ENCODE results near the gene RGS8.
"Not testable (repeated sequence)": the region's sequence is repeated elsewhere in the genome, so short reads cannot be mapped to it uniquely, and the experiment has no call there.

The RGS8 gene

DNA sequence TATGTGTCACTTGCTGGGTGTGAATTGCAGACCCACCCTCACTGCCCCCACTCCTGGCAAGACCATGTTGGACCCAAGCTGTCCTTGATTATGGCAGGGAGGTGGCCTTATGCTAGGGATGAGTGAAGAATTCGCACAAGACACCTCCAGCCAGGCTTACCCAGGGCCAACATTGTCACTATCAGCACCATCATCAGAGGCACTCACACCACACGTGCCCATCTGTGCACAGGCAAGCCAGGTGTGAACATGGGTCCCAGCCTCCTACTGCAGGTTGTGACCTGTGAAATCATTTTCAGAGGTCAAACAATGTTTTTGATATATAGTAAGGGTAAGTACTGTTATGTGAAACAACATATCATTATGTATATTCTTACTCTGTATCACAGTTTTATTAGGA, 20.3 kb upstream of the RGS8 start:
- DNase-seq, result no peak

DNA sequence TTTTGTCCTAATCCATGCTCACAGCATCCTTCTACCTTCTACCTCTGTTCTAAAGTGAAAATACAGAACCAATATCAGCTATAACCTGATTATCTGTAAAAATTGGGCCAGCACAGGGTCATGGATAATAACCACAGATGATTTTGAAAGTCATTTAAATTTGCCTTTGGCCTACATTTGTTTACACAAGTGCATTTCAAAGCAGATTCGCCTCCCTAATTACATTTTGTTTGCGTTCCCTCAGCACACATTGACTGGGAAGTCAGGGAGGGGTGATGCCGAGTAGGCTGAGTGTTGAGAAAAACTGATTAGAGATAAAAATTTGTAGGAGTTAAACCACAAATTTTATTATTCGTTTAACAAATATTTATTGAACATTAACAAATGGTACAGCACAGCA, 19.2 kb upstream of the RGS8 start:
- in situ Hi-C loops (cut with HindIII; ENCODE audit: low pct_ligation_motif_present, low pct_unique_long_range_greater_than_20kb, low sequenced_read_pairs), result no loop called here
- no peak for DNase-seq

More for the DNA sequence above, 20.3 kb upstream of the RGS8 start:
- in situ Hi-C loops (cut with HindIII; ENCODE audit: low pct_ligation_motif_present, low pct_unique_long_range_greater_than_20kb, low sequenced_read_pairs), result no loop called here

GRCh38 chr1:182702826-182703524, 18.6 kb upstream of the RGS8 start:
- no peak for DNase-seq
- in situ Hi-C loops (cut with HindIII; ENCODE audit: low pct_ligation_motif_present, low pct_unique_long_range_greater_than_20kb, low sequenced_read_pairs), result no loop called here

GRCh38 chr1:182700351-182700709, 15.9 kb upstream of the RGS8 start:
- DNase-seq, result no peak
- in situ Hi-C loops (cut with HindIII; ENCODE audit: low pct_ligation_motif_present, low pct_unique_long_range_greater_than_20kb, low sequenced_read_pairs), result no loop called here

- no peak for DNase-seq
- in situ Hi-C loops (cut with HindIII; ENCODE audit: low pct_ligation_motif_present, low pct_unique_long_range_greater_than_20kb, low sequenced_read_pairs), result no loop called here
Measured at GRCh38 chr1:182699393-182700350, 15.3 kb upstream of the RGS8 start.

DNA sequence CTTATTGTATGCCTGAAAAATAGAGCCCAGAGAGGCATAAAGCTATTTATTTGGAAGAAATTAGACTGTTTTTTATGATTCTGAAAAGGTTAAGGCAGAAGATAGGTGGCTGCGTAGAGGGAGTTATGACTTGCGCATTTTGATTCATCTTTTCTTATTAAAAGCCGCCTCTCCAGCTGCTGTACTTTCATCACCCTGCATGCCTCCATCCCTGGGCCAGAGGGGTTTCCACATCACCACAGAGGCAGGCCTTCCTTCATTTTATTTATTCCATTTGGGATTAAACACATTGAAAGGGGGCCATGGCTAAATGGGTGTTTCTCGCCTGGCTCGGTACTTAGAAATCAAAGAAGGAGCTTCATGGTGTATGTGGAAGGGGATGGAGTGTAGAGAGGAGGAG, 14.6 kb upstream of the RGS8 start:
- no peak for DNase-seq
- in situ Hi-C loops (cut with HindIII; ENCODE audit: low pct_ligation_motif_present, low pct_unique_long_range_greater_than_20kb, low sequenced_read_pairs), result no loop called here

DNA sequence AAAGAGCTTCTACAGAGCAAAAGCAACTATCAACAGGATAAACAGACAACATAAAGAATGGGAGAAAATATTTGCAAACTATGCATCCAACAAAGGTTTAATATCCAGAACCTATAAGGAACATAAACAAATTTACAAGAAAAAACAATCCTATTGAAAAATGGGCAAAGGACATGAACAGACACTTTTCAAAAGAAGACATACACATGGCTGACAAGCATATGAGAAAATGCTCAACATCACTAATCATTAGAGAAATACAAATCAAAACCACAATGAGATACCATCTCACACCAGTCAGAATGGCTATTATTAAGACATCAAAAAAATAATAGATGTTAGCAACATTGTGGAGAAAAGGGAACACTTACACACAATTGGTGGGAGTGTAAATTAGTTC, 8.8 kb upstream of the RGS8 start:
- DNase-seq; in situ Hi-C loops (cut with HindIII; ENCODE audit: low pct_ligation_motif_present, low pct_unique_long_range_greater_than_20kb, low sequenced_read_pairs): not testable (repeated sequence)

DNA sequence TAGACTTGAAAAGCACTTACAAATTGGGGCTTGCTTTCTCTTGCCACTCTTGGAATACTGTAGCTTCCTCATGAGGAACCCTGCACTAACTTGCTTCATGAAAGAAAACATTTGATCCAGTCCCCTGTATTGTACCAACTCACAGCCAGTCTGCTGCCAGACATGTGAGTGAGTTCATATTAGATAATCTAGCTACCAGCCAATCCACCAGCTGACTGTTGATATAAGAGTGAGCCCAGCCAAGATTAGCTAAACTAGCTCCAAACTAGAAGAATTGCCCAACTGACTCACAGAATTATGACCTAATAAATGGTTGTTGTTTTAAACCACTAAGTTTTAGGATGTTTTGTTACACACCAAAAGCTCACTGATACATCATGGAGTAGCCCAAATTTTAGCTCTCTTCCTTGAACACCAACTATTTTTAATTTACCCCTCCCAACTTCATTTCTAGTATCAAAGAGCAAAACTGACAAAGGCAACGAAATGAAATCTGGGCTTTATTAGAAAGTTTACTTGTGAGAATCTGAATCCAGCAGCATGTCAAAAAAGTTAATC, 6.6 kb upstream of the RGS8 start:
- in situ Hi-C loops (cut with HindIII; ENCODE audit: low pct_ligation_motif_present, low pct_unique_long_range_greater_than_20kb, low sequenced_read_pairs), result no loop called here
- DNase-seq, result no peak

GRCh38 chr1:182688436-182689205, 4.2 kb upstream of the RGS8 start:
- DNase-seq, result no peak
- in situ Hi-C loops (cut with HindIII; ENCODE audit: low pct_ligation_motif_present, low pct_unique_long_range_greater_than_20kb, low sequenced_read_pairs), result no loop called here

DNA sequence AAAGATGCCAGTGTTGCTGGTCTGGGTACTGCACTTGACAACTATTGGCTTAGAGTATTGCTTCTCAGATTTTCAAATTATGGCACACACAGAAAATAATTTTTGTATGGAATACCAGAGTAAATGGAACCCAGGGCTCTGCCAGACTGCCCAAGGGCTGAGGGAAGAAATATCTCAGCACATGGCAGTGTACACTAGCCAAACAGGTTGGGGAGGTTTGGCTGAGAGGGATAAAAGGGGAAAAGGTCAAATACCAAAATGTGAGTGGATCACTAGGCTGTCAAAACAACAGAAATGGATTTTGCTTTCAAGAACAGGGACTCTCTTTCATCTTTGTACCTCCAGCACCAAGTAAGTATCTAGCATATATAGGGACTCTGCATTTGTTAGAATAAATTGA, 3.0 kb upstream of the RGS8 start:
- in situ Hi-C loops (cut with HindIII; ENCODE audit: low pct_ligation_motif_present, low pct_unique_long_range_greater_than_20kb, low sequenced_read_pairs), result no loop called here
- DNase-seq, result no peak

DNA sequence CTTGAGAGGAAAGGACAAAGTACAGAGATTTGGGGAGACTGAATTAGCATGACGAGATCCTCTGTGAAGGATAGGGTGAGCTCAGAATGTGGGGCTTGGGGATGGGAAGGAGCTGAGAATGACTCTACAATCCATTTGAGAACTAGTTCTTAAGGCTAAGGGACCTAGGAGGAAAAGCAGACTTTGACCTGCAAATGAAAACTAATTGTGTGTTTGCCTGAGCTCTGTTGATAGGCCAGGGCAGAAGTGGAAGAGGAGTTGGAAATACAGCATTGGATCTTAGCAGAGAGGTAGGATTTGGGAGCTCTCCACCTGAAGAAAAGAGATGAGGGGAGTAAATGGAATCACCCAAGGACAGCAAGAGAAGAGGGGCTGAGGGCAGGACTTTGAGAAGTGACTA, 2.1 kb upstream of the RGS8 start:
- in situ Hi-C loops (cut with HindIII; ENCODE audit: low pct_ligation_motif_present, low pct_unique_long_range_greater_than_20kb, low sequenced_read_pairs), result no loop called here
- no peak for DNase-seq

GRCh38 chr1:182685215-182685614, 828 bp upstream of the RGS8 start:
- no peak for DNase-seq
- in situ Hi-C loops (cut with HindIII; ENCODE audit: low pct_ligation_motif_present, low pct_unique_long_range_greater_than_20kb, low sequenced_read_pairs), result no loop called here

GRCh38 chr1:182682898-182683501, 1.4 kb downstream of the RGS8 start:
- no peak for DNase-seq
- in situ Hi-C loops (cut with HindIII; ENCODE audit: low pct_ligation_motif_present, low pct_unique_long_range_greater_than_20kb, low sequenced_read_pairs), result no loop called here

- in situ Hi-C loops (cut with HindIII; ENCODE audit: low pct_ligation_motif_present, low pct_unique_long_range_greater_than_20kb, low sequenced_read_pairs), result no loop called here
- no peak for DNase-seq
Measured at GRCh38 chr1:182682406-182682805, 2.0 kb downstream of the RGS8 start.

DNA sequence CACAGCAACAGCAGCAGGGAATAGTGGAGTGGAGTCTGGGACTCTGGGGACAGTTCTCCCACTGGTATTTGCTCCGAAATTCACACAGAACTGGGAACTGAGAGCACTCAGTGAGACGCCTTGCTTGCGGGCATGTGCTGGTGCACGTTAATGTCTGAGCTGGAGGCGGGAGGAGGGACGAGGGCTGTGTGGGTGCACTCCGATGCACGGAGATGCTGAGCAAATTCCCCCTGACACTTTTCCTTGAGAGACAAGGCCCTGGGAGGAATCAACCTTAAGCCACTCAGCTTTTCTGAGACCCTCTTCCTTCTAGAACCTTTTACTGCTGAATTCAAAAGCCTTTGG, 2.8 kb downstream of the RGS8 start:
- DNase-seq, result no peak
- in situ Hi-C loops (cut with HindIII; ENCODE audit: low pct_ligation_motif_present, low pct_unique_long_range_greater_than_20kb, low sequenced_read_pairs), result no loop called here

DNA sequence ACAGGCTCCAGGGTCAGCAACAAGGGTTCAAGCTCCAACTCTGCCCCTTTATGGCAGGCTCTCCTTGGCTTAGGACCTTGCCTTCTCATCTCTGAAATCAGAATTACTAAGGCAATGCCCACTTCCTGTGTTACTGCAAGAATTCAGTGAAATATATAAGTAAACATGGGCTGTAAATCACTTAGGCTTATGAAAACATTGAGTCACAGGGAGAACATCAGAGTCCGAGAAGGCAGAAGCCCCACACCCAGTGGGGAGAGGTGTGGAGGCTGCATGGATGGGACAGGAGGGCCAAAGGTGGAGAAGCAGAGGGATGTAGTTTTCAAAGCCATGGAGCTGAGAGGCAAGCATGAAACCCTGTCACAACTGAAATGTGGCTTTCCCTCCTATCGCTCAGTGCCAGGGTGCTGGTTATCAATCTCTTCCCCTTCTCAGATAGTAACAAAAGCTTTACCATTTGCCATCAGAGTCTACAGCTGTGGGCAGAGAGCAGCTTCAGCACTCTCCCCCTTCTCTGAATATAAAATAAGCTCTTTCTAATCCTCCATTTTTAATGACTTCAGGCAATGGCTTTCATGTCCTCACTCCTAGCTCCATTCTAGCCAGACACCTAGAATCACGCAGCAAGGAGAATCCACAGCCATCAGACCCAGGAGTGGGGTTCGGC, 3.4 kb downstream of the RGS8 start:
- no peak for DNase-seq
- in situ Hi-C loops (cut with HindIII; ENCODE audit: low pct_ligation_motif_present, low pct_unique_long_range_greater_than_20kb, low sequenced_read_pairs), result no loop called here

- in situ Hi-C loops (cut with HindIII; ENCODE audit: low pct_ligation_motif_present, low pct_unique_long_range_greater_than_20kb, low sequenced_read_pairs), result no loop called here
- DNase-seq, result no peak
Measured at GRCh38 chr1:182680408-182680807, 4.0 kb downstream of the RGS8 start.

GRCh38 chr1:182679684-182680083, 4.7 kb downstream of the RGS8 start:
- in situ Hi-C loops (cut with HindIII; ENCODE audit: low pct_ligation_motif_present, low pct_unique_long_range_greater_than_20kb, low sequenced_read_pairs), result no loop called here
- DNase-seq, result no peak

Measured in ACHN (cell line).